Mammary epithelial cell (primary cell): ENCODE data around the gene PTPA.
"Not testable (repeated sequence)": the region's sequence is repeated elsewhere in the genome, so short reads cannot be mapped to it uniquely, and the experiment has no call there.

Source experiments
- EZH2 ChIP-seq: IDR thresholded peaks from 2 replicates; pipeline ENCODE4 v1.6.1; 2012; ENCODE audit warnings: low read length, inconsistent platforms, borderline replicate concordance
- TF ChIP-seq, protein P1 (sequence below), 2 donors: IDR thresholded peaks in 1 of 2; conservative IDR thresholded peaks in 1 of 2; 2 replicates each; pipeline ENCODE4 v1.5.1; 2011 to 2012; ENCODE audit warnings: inconsistent platforms in 2 of 2, low read length in 2 of 2, mild to moderate bottlenecking in 2 of 2, control low read depth in 1 of 2, low read depth in 1 of 2; ENCODE audit not compliant: insufficient read depth in 1 of 2; ENCODE audit errors: extremely low read depth in 1 of 2

DNA sequence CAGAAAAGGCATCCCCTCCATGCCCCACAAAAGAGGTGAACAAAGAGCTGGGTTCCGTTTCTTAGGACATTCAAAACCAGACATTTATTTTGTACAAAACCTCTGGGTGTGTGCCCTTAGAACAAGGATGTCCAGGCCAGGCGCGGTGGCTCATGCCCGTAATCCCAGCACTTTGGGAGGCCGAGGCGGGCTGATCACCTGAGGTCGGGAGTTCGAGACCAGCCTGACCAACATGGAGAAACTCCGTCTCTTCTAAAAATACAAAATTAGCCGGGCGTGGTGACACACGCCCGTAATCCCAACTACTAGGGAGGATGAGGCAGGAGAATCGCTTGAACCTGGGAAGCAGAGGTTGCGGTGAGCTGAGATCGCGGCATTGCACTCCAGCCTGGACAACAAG, 1.3 kb downstream of the PTPA start:
- TF ChIP-seq, protein P1, sequence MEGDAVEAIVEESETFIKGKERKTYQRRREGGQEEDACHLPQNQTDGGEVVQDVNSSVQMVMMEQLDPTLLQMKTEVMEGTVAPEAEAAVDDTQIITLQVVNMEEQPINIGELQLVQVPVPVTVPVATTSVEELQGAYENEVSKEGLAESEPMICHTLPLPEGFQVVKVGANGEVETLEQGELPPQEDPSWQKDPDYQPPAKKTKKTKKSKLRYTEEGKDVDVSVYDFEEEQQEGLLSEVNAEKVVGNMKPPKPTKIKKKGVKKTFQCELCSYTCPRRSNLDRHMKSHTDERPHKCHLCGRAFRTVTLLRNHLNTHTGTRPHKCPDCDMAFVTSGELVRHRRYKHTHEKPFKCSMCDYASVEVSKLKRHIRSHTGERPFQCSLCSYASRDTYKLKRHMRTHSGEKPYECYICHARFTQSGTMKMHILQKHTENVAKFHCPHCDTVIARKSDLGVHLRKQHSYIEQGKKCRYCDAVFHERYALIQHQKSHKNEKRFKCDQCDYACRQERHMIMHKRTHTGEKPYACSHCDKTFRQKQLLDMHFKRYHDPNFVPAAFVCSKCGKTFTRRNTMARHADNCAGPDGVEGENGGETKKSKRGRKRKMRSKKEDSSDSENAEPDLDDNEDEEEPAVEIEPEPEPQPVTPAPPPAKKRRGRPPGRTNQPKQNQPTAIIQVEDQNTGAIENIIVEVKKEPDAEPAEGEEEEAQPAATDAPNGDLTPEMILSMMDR (conservative IDR thresholded peaks at IDR 0.05 in 1 of 2, IDR thresholded peaks at IDR 0.05 in 1 of 2; ENCODE audit: extremely low read depth in 1 of 2, insufficient read depth in 1 of 2, low read depth in 1 of 2, low read length in 2 of 2): not testable (repeated sequence)
- not testable (repeated sequence) for TF ChIP-seq EZH2
